H9 (cell line): ENCODE results near the gene IPPK. TPM values are rescaled to one million over a fixed set of nuclear protein-coding genes. Genes with fewer than 3 reads are reported as not detected.
A peak's percentile ranks its signal among the peaks of the same experiment; 100 is the strongest.

Source experiments
- DNase-seq: peaks from one replicate; pipeline ENCODE4 v3.0.0-alpha.2; 2017
- H2AFZ ChIP-seq: one replicate; pipeline ENCODE4 v1.6.1; 2013; ENCODE audit warnings: mild to moderate bottlenecking, low read length, control low read depth, moderate library complexity
- H2AK5ac ChIP-seq: 2 replicates; pipeline ENCODE4 v1.6.1; 2013; ENCODE audit warnings: low read length, control low read depth, mixed read lengths; ENCODE audit not compliant: insufficient read length
- H2BK120ac ChIP-seq: one replicate; pipeline ENCODE4 v1.6.1; 2013; ENCODE audit warnings: low read depth, mild to moderate bottlenecking, low read length, control low read depth, inconsistent platforms; ENCODE audit not compliant: poor library complexity, severe bottlenecking
- H2BK12ac ChIP-seq: 2 replicates; pipeline ENCODE4 v1.6.1; 2013; ENCODE audit warnings: low read length, control low read depth, mixed read lengths, low read depth; ENCODE audit not compliant: insufficient read length
- H2BK15ac ChIP-seq: 2 replicates; pipeline ENCODE4 v1.6.1; 2013; ENCODE audit warnings: low read depth, low read length, control low read depth
- H2BK20ac ChIP-seq: one replicate; pipeline ENCODE4 v1.6.1; 2013; ENCODE audit warnings: low read depth, mild to moderate bottlenecking, low read length, control low read depth, inconsistent platforms; ENCODE audit not compliant: poor library complexity, severe bottlenecking
- H2BK5ac ChIP-seq: 2 replicates; pipeline ENCODE4 v1.6.1; 2013; ENCODE audit warnings: low read length, control low read depth, mixed read lengths; ENCODE audit not compliant: insufficient read length
- H3K14ac ChIP-seq: 2 replicates; pipeline ENCODE4 v1.6.1; 2013; ENCODE audit warnings: low read length, control low read depth; ENCODE audit not compliant: insufficient read depth
- H3K18ac ChIP-seq: 2 replicates; pipeline ENCODE4 v1.6.1; 2013; ENCODE audit warnings: low read depth, mild to moderate bottlenecking, mixed read lengths, low read length, control low read depth; ENCODE audit not compliant: insufficient read length
- H3K23ac ChIP-seq: 2 replicates; pipeline ENCODE4 v1.6.1; 2013; ENCODE audit warnings: low read length, control low read depth, mixed read lengths, low read depth; ENCODE audit not compliant: insufficient read length
- H3K23me2 ChIP-seq: 2 replicates; pipeline ENCODE4 v1.6.1; 2013; ENCODE audit warnings: low read depth, mild to moderate bottlenecking, mixed read lengths, low read length, control low read depth; ENCODE audit not compliant: insufficient read length, poor library complexity, severe bottlenecking
- H3K27ac ChIP-seq: 2 replicates; pipeline ENCODE4 v1.5.1; 2013; ENCODE audit warnings: low read length, control low read depth, mixed read lengths, low read depth; ENCODE audit not compliant: insufficient read length
- H3K27me3 ChIP-seq: 2 replicates; pipeline ENCODE4 v1.6.1; 2013; ENCODE audit warnings: low read length, control low read depth, inconsistent platforms; ENCODE audit not compliant: insufficient read depth
- H3K4ac ChIP-seq: 2 replicates; pipeline ENCODE4 v1.6.1; 2013; ENCODE audit warnings: low read depth, mild to moderate bottlenecking, control low read depth, inconsistent platforms, low read length, moderate library complexity
- H3K4me1 ChIP-seq: 2 replicates; pipeline ENCODE4 v1.6.1; 2013; ENCODE audit warnings: low read length, control low read depth, inconsistent platforms; ENCODE audit not compliant: insufficient read depth
- H3K4me2 ChIP-seq: 2 replicates; pipeline ENCODE4 v1.6.1; 2013; ENCODE audit warnings: low read length, control low read depth, mixed read lengths; ENCODE audit not compliant: insufficient read length, insufficient read depth
- H3K56ac ChIP-seq: 2 replicates; pipeline ENCODE4 v1.6.1; 2013; ENCODE audit warnings: low read depth, mild to moderate bottlenecking, mixed read lengths, low read length, control low read depth; ENCODE audit not compliant: insufficient read length
- H3K79me1 ChIP-seq: 2 replicates; pipeline ENCODE4 v1.6.1; 2013; ENCODE audit warnings: low read depth, mild to moderate bottlenecking, moderate library complexity, low read length, control low read depth, inconsistent platforms; ENCODE audit not compliant: insufficient read depth, poor library complexity, severe bottlenecking
- H3K79me2 ChIP-seq: 2 replicates; pipeline ENCODE4 v1.6.1; 2013; ENCODE audit warnings: low read length, control low read depth, inconsistent platforms; ENCODE audit not compliant: insufficient read depth
- H3K9ac ChIP-seq: 2 replicates; pipeline ENCODE4 v1.6.1; 2013; ENCODE audit warnings: low read length, control low read depth, mixed read lengths; ENCODE audit not compliant: insufficient read length; ENCODE audit errors: extremely low read depth
- H3K9me3 ChIP-seq: one replicate; pipeline ENCODE4 v1.6.1; 2013; ENCODE audit warnings: low read depth, low read length, inconsistent platforms; ENCODE audit not compliant: control insufficient read depth
- H3T11ph ChIP-seq: one replicate; pipeline ENCODE4 v1.6.1; 2013; ENCODE audit warnings: mild to moderate bottlenecking, low read length, control low read depth, inconsistent platforms
- H4K20me1 ChIP-seq: one replicate; pipeline ENCODE4 v1.6.1; 2013; ENCODE audit not compliant: control insufficient read depth, insufficient read length, insufficient read depth
- H4K5ac ChIP-seq: 2 replicates; pipeline ENCODE4 v1.6.1; 2013; ENCODE audit warnings: low read depth, mild to moderate bottlenecking, mixed read lengths, low read length, control low read depth; ENCODE audit not compliant: insufficient read length
- H4K8ac ChIP-seq: replicated peaks from 2 replicates; pipeline ENCODE4 v1.6.1; 2013; ENCODE audit warnings: low read length, control low read depth, mixed read lengths, low read depth; ENCODE audit not compliant: insufficient read length
- H4K91ac ChIP-seq: 2 replicates; pipeline ENCODE4 v1.6.1; 2013; ENCODE audit warnings: low read depth, mild to moderate bottlenecking, moderate library complexity, mixed read lengths, low read length, control low read depth; ENCODE audit not compliant: insufficient read length
- H3K27ac Mint-ChIP-seq, 3 experiments: 2 replicates in 2 of 3; 3 replicates in 1 of 3; pipeline ENCODE4 v1.8.0; 2020 to 2021; ENCODE audit warnings: mixed read lengths in 3 of 3, mild to moderate bottlenecking in 1 of 3, moderate library complexity in 1 of 3
- H3K27me3 Mint-ChIP-seq: 2 replicates; pipeline ENCODE4 v1.8.0; 2021; ENCODE audit warnings: low read depth, mild to moderate bottlenecking, moderate library complexity, mixed read lengths
- H3K36me3 Mint-ChIP-seq, 3 experiments: 2 replicates in 2 of 3; 3 replicates in 1 of 3; pipeline ENCODE4 v1.8.0; 2020 to 2021; ENCODE audit warnings: low read depth in 3 of 3, mixed read lengths in 3 of 3; ENCODE audit not compliant: insufficient read depth in 1 of 3
- H3K4me1 Mint-ChIP-seq, 2 experiments: 2 replicates each; pipeline ENCODE4 v1.8.0; 2020; ENCODE audit warnings: mixed read lengths in 2 of 2
- H3K4me3 Mint-ChIP-seq, 2 experiments: 2 replicates in 1 of 2; 3 replicates in 1 of 2; pipeline ENCODE4 v1.8.0; 2020 to 2021; ENCODE audit warnings: mild to moderate bottlenecking in 2 of 2, mixed read lengths in 2 of 2, moderate library complexity in 1 of 2
- H3K9me3 Mint-ChIP-seq, 2 experiments: 2 replicates in 1 of 2; 3 replicates in 1 of 2; pipeline ENCODE4 v1.8.0; 2020; ENCODE audit warnings: mild to moderate bottlenecking in 2 of 2, mixed read lengths in 2 of 2, moderate library complexity in 1 of 2
- WGBS: extraction: QIAGEN DNeasy Blood & Tissue Kit; methylation state at CpG from one replicate; pipeline ENCODE4 v1.1.7; 2013; ENCODE audit warnings: missing lambda C conversion rate, low lambda C conversion rate, mixed read lengths; ENCODE audit not compliant: insufficient read length; ENCODE audit errors: extremely low coverage; 5-methylcytosine and 5-hydroxymethylcytosine counted together
- total RNA-seq: library from RNA; stranded (reverse); gene quantifications from 2 replicates; pipeline ENCODE4 v1.2.1, GENCODE V29; 2021
- TF ChIP-seq, protein P1 (sequence below): fragments of 200-600 bp; sonication (generic); conservative IDR thresholded peaks from 3 replicates; pipeline ENCODE4 v1.8.0; 2021; ENCODE audit warnings: antibody characterized with exemption, mild to moderate bottlenecking

The IPPK gene
- total RNA-seq, 1 experiment from 2014 or later, result 10.7 TPM

DNA sequence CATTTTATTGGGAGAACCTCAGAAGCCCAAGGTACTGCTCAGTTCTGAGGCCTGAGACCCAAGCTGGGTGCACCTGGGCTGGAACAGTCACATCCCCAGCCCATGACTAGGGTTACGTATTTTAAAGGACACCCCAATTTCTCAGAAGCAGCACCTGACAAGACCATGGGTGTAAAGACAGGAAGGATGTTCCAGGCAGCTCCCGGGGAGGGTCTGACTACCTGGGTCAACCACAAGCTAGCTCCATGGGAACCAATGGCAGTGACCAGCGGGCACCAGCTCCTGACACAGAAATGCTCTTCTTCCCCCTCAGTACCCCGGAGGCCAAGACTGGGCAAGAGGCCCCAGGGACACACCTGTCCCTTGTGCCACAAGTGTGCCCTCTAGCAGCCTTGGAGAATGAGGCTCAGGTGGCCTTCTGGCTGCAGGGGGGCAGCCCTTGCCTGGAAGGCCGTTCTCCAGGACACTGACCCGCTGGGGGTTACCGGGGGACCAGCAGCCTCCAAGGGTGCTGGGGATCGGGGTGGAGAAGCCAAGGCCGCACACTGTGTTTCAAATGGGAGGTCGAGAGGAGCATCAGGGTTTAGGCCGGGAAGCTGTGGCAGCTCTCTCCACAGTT is 52.6 kb downstream of the IPPK start:
- Mint-ChIP-seq H3K27me3 (no peaks in the 10 kb centered on the region), H3K27ac (peak overlapping the region in 1 of 3 experiments; percentile 62; a peak in 2 of 7 replicates), H3K9me3 (no peaks in the 10 kb centered on the region), H3K36me3 (peaks cover under 1 to 56% (median 18%) of the 10 kb centered on the region in 3 experiments), H3K4me3 (no peak overlapping the region), H3K4me1 (no peaks in the 10 kb centered on the region)
- H3K27me3 ChIP-seq, result no peaks in the 10 kb centered on the region
- no peak overlapping the region for H4K91ac ChIP-seq
- H3K9me3 ChIP-seq, result no peaks in the 10 kb centered on the region
- H2BK20ac ChIP-seq, result no peak overlapping the region
- H3K23ac ChIP-seq, result no peak overlapping the region
- H3K27ac ChIP-seq, result no peak overlapping the region
- no peak overlapping the region for H2AK5ac ChIP-seq
- TF ChIP-seq, protein P1, sequence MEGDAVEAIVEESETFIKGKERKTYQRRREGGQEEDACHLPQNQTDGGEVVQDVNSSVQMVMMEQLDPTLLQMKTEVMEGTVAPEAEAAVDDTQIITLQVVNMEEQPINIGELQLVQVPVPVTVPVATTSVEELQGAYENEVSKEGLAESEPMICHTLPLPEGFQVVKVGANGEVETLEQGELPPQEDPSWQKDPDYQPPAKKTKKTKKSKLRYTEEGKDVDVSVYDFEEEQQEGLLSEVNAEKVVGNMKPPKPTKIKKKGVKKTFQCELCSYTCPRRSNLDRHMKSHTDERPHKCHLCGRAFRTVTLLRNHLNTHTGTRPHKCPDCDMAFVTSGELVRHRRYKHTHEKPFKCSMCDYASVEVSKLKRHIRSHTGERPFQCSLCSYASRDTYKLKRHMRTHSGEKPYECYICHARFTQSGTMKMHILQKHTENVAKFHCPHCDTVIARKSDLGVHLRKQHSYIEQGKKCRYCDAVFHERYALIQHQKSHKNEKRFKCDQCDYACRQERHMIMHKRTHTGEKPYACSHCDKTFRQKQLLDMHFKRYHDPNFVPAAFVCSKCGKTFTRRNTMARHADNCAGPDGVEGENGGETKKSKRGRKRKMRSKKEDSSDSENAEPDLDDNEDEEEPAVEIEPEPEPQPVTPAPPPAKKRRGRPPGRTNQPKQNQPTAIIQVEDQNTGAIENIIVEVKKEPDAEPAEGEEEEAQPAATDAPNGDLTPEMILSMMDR, result no peak
- no peak overlapping the region for H4K8ac ChIP-seq
- H3K14ac ChIP-seq, result no peak overlapping the region
- no peak overlapping the region for H3K4me2 ChIP-seq
- no peaks in the 10 kb centered on the region for H3K79me2 ChIP-seq
- H2AFZ ChIP-seq, result no peak overlapping the region
- H3K23me2 ChIP-seq, result no peaks in the 10 kb centered on the region
- H4K5ac ChIP-seq, result no peak overlapping the region
- H3K56ac ChIP-seq, result no peak overlapping the region
- H3K4me1 ChIP-seq, result no peaks in the 10 kb centered on the region
- H3K9ac ChIP-seq, result no peak overlapping the region
- peak; percentile 14 for DNase-seq
- no peak overlapping the region for H3T11ph ChIP-seq
- no peak overlapping the region for H3K18ac ChIP-seq
- H3K4ac ChIP-seq, result no peak overlapping the region
- H3K79me1 ChIP-seq, result no peaks in the 10 kb centered on the region
- no CpG with 5 or more reads among the region's 11 CpGs for WGBS
- H2BK120ac ChIP-seq, result no peak overlapping the region
- no peak overlapping the region for H2BK15ac ChIP-seq
- no peak overlapping the region for H2BK5ac ChIP-seq
- no peaks in the 10 kb centered on the region for H4K20me1 ChIP-seq
- H2BK12ac ChIP-seq, result no peak overlapping the region
